Mesothelial cell of epicardium (in vitro differentiated cells): Measurements from ENCODE around the gene FGF14. TPM values are rescaled to one million over a fixed set of nuclear protein-coding genes. Genes with fewer than 3 reads are reported as not detected.

ENCODE experiments used
- DNase-seq, 2 experiments: peaks; one replicate each; pipeline ENCODE4 v3.0.0; 2021; ENCODE audit warnings: low spot score in 2 of 2; ENCODE audit not compliant: unreplicated experiment in 2 of 2
- H3K27ac Mint-ChIP-seq: 2 replicates; pipeline ENCODE4 v1.8.0; 2021; ENCODE audit warnings: mixed read lengths
- H3K27me3 Mint-ChIP-seq: 2 replicates; pipeline ENCODE4 v1.8.0; 2021; ENCODE audit warnings: low read depth, mixed read lengths
- H3K36me3 Mint-ChIP-seq: 2 replicates; pipeline ENCODE4 v1.8.0; 2021; ENCODE audit warnings: mixed read lengths
- H3K4me1 Mint-ChIP-seq: 2 replicates; pipeline ENCODE4 v1.8.0; 2021; ENCODE audit warnings: mixed read lengths
- H3K4me3 Mint-ChIP-seq: 2 replicates; pipeline ENCODE4 v1.8.0; 2021; ENCODE audit warnings: mild to moderate bottlenecking, moderate library complexity, mixed read lengths
- H3K9me3 Mint-ChIP-seq: 2 replicates; pipeline ENCODE4 v1.8.0; 2021; ENCODE audit warnings: mixed read lengths
- total RNA-seq: library from RNA; stranded (reverse); gene quantifications from 3 replicates; pipeline ENCODE4 v1.2.1, GENCODE V29; 2021
- TF ChIP-seq, protein P1 (sequence below): fragments of 200-600 bp; sonication (generic); IDR thresholded peaks from one replicate; pipeline ENCODE4 v1.5.0; 2021; ENCODE audit warnings: antibody characterized with exemption; ENCODE audit not compliant: unreplicated experiment

Gene FGF14
- total RNA-seq, 1 donor from 2014 or later = 0.02 TPM

- DNase-seq = no peak
- peaks cover 6% of the 10 kb centered on the region for H3K4me1 Mint-ChIP-seq
- no peaks in the 10 kb centered on the region for H3K36me3 Mint-ChIP-seq
- H3K9me3 Mint-ChIP-seq = no peaks in the 10 kb centered on the region
- TF ChIP-seq, protein P1, sequence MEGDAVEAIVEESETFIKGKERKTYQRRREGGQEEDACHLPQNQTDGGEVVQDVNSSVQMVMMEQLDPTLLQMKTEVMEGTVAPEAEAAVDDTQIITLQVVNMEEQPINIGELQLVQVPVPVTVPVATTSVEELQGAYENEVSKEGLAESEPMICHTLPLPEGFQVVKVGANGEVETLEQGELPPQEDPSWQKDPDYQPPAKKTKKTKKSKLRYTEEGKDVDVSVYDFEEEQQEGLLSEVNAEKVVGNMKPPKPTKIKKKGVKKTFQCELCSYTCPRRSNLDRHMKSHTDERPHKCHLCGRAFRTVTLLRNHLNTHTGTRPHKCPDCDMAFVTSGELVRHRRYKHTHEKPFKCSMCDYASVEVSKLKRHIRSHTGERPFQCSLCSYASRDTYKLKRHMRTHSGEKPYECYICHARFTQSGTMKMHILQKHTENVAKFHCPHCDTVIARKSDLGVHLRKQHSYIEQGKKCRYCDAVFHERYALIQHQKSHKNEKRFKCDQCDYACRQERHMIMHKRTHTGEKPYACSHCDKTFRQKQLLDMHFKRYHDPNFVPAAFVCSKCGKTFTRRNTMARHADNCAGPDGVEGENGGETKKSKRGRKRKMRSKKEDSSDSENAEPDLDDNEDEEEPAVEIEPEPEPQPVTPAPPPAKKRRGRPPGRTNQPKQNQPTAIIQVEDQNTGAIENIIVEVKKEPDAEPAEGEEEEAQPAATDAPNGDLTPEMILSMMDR = no peak
- H3K27me3 Mint-ChIP-seq = peaks cover 81% of the 10 kb centered on the region
- H3K27ac Mint-ChIP-seq = no peak overlapping the region
- H3K4me3 Mint-ChIP-seq = no peak overlapping the region
Measured at GRCh38 chr13:102040812-102041211, 361.0 kb downstream of the FGF14 start.

DNA sequence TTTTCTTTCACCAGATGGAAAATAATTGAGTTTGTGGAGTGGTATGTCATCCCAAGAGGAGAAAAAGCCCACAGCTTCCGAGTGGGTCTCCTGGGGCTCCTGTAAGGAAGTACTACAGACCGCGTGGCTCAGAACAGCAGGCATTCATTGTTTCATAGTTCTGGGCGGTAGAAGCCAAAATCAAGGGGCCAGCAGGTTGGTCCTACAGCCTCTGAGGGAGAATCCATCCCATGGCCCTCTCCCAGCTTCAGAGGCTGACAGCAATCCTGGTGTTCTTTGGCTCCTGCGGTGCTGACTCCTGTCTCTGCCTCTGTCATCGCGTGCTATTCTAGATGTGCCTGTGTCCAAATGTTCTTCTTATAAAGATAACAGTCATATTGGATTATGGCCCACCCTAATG, 362.6 kb downstream of the FGF14 start:
- DNase-seq = no peak
- H3K27me3 Mint-ChIP-seq = peaks cover 86% of the 10 kb centered on the region
- H3K4me1 Mint-ChIP-seq = no peaks in the 10 kb centered on the region
- no peak overlapping the region for H3K4me3 Mint-ChIP-seq
- H3K27ac Mint-ChIP-seq = no peak overlapping the region
- no peaks in the 10 kb centered on the region for H3K36me3 Mint-ChIP-seq
- TF ChIP-seq, protein P1 = no peak
- H3K9me3 Mint-ChIP-seq = no peaks in the 10 kb centered on the region

DNA sequence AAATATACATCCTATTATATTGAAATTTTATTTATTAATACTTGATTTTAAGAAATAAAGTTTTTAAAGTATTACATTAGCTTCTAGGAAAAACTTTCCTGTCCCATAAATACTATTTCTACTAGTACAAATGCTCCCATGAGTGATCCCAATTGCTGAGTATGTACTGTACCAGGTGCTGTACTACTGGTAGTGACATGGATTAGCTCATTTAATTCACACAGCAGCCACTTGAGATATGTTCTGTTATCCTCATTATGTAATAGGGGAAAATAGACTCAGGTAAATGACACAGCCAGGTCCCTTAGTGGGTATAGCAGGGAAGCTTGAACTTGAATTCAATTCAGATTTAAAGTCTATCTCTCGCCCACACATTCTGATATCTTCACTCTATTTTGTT, 363.1 kb downstream of the FGF14 start:
- Mint-ChIP-seq H3K4me1 (no peaks in the 10 kb centered on the region), H3K27me3 (peaks cover 86% of the 10 kb centered on the region), H3K36me3 (no peaks in the 10 kb centered on the region), H3K9me3 (no peaks in the 10 kb centered on the region), H3K4me3 (no peak overlapping the region), H3K27ac (no peak overlapping the region)
- DNase-seq = no peak
- TF ChIP-seq, protein P1 = no peak

GRCh38 chr13:102035969-102036368, 365.9 kb downstream of the FGF14 start:
- TF ChIP-seq, protein P1 = no peak
- H3K36me3 Mint-ChIP-seq = no peaks in the 10 kb centered on the region
- no peak overlapping the region for H3K4me3 Mint-ChIP-seq
- H3K27ac Mint-ChIP-seq = no peak overlapping the region
- peaks cover 84% of the 10 kb centered on the region for H3K27me3 Mint-ChIP-seq
- H3K4me1 Mint-ChIP-seq = no peaks in the 10 kb centered on the region
- no peak for DNase-seq
- no peaks in the 10 kb centered on the region for H3K9me3 Mint-ChIP-seq

DNA sequence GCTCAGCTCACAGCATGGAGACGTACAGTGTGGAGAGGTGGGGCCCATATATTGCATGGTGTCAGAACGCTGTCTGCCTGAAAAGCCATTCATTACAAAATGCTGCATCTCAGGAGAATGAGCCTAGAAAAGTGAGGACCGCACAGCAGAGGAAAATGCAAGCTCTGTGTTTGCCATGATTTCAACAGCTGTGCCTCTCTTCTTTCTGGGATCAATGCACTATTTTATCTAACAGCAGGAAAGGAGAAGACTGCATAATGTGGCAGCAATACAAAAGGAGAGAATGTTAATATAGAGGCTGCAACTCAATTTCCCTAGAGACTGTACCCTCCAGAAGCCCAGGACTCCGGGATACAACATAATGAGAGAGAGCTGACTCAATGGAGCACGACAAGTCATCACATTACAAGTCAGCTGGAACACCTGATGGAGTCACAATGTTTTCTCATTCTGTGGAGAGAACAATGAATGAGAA, 368.0 kb downstream of the FGF14 start:
- Mint-ChIP-seq H3K9me3 (no peaks in the 10 kb centered on the region), H3K4me3 (no peak overlapping the region), H3K27ac (no peak overlapping the region), H3K27me3 (peaks cover 82% of the 10 kb centered on the region), H3K4me1 (no peaks in the 10 kb centered on the region), H3K36me3 (no peaks in the 10 kb centered on the region)
- TF ChIP-seq, protein P1 = no peak
- no peak for DNase-seq

DNA sequence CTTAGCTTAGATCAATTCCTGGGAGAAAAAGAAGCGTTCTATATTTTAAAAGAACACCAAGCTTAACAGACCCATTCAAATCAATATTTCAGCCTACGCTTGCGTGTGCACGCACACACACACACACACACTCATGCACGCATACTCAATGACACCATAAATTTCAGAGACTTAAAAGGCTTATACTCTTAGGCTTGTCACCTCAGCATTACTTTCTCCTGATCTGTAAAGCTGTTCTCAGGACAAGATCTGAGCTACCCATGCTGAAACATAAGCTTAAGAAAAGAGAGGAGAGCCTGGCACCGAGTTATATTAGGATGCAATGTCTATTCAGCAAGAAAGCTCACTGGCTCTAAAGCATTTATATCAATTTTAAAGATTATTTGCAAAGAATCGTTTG, 368.5 kb downstream of the FGF14 start:
- DNase-seq = no peak
- no peak overlapping the region for H3K27ac Mint-ChIP-seq
- peaks cover 85% of the 10 kb centered on the region for H3K27me3 Mint-ChIP-seq
- no peak overlapping the region for H3K4me3 Mint-ChIP-seq
- H3K4me1 Mint-ChIP-seq = no peaks in the 10 kb centered on the region
- TF ChIP-seq, protein P1 = no peak
- H3K36me3 Mint-ChIP-seq = no peaks in the 10 kb centered on the region
- no peaks in the 10 kb centered on the region for H3K9me3 Mint-ChIP-seq
